HUES6 (cell line): ENCODE results near the gene KCNJ5.
"Not testable (repeated sequence)": the region's sequence is repeated elsewhere in the genome, so short reads cannot be mapped to it uniquely, and the experiment has no call there.

Experiments
- H3K27ac ChIP-seq: 2 replicates; pipeline ENCODE4 v1.7.0; 2013; ENCODE audit warnings: low read depth, mild to moderate bottlenecking, low read length, inconsistent platforms
- H3K27me3 ChIP-seq: 2 replicates; pipeline ENCODE4 v1.6.1; 2013; ENCODE audit warnings: low read length; ENCODE audit not compliant: control insufficient read depth, insufficient read depth
- H3K36me3 ChIP-seq: 2 replicates; pipeline ENCODE4 v1.6.1; 2013; ENCODE audit warnings: low read length; ENCODE audit not compliant: control insufficient read depth, insufficient read depth
- H3K4me1 ChIP-seq: 2 replicates; pipeline ENCODE4 v1.6.1; 2013; ENCODE audit warnings: low read length; ENCODE audit not compliant: control insufficient read depth, insufficient read depth
- H3K4me3 ChIP-seq: 2 replicates; pipeline ENCODE4 v1.5.1; 2013; ENCODE audit warnings: low read depth, low read length
- H3K9ac ChIP-seq: one replicate; pipeline ENCODE4 v1.6.1; 2013; ENCODE audit warnings: mild to moderate bottlenecking, low read length
- H3K9me3 ChIP-seq: 2 replicates; pipeline ENCODE4 v1.6.1; 2013; ENCODE audit warnings: low read depth, low read length; ENCODE audit not compliant: control insufficient read depth, insufficient read depth

Gene KCNJ5

DNA sequence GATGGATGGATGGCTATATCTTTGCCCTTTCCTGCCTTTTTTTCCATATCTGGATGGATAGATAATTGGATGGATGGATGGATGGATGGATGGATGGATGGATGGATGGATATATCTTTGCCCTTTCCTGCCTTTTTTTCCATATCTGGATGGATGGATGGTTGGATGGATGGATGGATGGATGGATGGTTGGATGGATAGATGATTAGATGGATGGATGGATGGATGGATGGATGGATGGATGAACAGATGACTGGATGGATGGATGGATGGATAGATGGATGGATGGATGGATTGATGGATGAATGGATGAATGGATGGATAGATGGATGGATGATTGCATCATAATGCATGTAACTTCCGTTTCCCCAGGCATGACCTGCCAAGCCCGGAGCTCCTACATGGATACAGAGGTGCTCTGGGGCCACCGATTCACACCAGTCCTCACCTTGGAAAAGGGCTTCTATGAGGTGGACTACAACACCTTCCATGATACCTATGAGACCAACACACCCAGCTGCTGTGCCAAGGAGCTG lies 24.9 kb downstream of the KCNJ5 start:
- Histone ChIP-seq H3K36me3 (no peaks in the 10 kb centered on the region), H3K9me3 (peaks cover 11% of the 10 kb centered on the region), H3K4me1 (0 out of 2 replicates have a peak, but pooled peaks cover 5% of the 10 kb centered on the region), H3K27ac (no peak overlapping the region), H3K27me3 (peaks cover 9% of the 10 kb centered on the region), H3K4me3 (no peak overlapping the region), H3K9ac (no peak overlapping the region)

DNA sequence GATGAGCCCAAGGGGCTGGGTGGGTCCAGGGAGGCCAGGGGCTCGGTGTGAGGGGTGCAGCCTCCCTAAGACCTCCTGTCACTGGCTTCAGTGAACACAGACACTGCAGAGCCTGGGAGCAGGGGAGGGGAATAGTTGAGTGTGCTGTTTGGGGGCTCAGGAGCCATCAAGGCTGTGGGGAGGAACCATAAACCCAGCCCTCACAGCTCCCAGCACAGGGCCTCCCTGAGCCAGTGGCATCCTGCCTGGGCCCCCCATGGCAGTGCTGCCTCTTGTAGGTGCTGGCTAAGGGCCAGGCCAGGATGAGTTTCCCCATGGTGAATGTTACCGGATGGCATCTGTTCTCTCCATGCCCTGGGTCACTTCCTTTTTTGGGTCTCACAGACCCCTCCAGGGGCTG lies 25.5 kb downstream of the KCNJ5 start:
- Histone ChIP-seq H3K9ac (no peak overlapping the region), H3K9me3 (peaks cover 6% of the 10 kb centered on the region; the same call in 1 of the 2 replicates)

DNA sequence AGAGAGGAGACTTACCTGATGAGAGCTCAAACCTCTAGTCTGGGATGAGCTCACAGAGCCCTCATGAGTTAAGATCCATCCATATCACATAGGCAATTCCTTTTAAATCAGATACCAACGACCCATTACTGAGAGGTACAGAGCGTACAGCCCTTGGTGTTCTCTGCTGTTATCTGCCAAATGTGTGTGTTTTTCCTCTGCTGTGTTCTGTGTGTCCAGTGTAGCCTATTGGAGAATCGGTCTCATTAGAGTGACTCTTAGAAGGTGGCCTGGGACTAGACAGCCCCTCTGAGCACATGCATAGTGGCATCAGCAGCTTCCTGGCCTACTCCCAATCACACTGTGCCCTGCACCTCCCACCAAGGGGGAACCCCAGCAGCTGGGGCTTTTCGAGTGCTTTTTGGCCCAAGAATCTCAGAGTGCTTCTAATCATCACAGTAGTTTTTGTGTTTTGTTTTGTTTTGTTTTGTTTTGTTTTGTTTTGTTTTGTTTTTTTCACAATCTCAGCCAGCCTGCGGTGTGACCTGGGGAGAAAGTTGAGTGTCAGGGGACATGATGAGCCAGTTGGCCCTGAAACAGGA lies 26.1 kb downstream of the KCNJ5 start:
- no peak overlapping the region for H3K27ac ChIP-seq
- no peak overlapping the region for H3K9ac ChIP-seq
- H3K36me3 ChIP-seq = no peaks in the 10 kb centered on the region
- 0 out of 2 replicates have a peak, but pooled peaks cover 5% of the 10 kb centered on the region for H3K4me1 ChIP-seq
- H3K27me3 ChIP-seq = peaks cover 6% of the 10 kb centered on the region
- peaks cover under 1% of the 10 kb centered on the region; the same call in 1 of the 2 replicates for H3K9me3 ChIP-seq
- H3K4me3 ChIP-seq = no peak overlapping the region

More for the DNA sequence above, 25.5 kb downstream of the KCNJ5 start:
- Histone ChIP-seq H3K27me3 (peaks cover 7% of the 10 kb centered on the region), H3K36me3 (no peaks in the 10 kb centered on the region), H3K27ac (no peak overlapping the region), H3K4me3 (no peak overlapping the region), H3K4me1 (0 out of 2 replicates have a peak, but pooled peaks cover 5% of the 10 kb centered on the region)

DNA sequence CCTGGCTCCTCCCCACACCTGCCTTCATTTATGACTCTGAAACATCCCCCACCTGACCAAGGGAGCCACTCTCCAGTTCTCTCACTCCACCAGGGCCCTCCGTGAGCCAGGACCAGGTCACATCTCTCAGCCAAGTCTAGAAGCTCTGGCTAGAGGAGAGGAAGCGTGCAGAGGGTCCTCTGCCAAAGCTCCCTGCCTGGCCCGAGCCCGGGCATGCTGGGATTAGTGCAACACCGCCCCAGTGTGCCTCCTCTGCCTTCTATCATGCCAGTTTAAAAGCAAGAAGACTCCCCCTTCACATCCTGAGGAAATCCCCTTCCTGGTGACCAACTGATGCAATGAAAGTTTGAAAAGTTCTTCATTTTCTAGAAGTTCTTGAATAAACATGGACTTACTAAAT lies 28.1 kb downstream of the KCNJ5 start:
- H3K9me3 ChIP-seq = no peaks in the 10 kb centered on the region
- H3K27me3 ChIP-seq = peaks cover 6% of the 10 kb centered on the region; the same call in 1 of the 2 replicates
- H3K9ac ChIP-seq = no peak overlapping the region
- no peak overlapping the region for H3K27ac ChIP-seq
- H3K4me1 ChIP-seq = 0 out of 2 replicates have a peak, but pooled peaks cover 5% of the 10 kb centered on the region
- H3K4me3 ChIP-seq = no peak overlapping the region
- H3K36me3 ChIP-seq = no peaks in the 10 kb centered on the region

DNA sequence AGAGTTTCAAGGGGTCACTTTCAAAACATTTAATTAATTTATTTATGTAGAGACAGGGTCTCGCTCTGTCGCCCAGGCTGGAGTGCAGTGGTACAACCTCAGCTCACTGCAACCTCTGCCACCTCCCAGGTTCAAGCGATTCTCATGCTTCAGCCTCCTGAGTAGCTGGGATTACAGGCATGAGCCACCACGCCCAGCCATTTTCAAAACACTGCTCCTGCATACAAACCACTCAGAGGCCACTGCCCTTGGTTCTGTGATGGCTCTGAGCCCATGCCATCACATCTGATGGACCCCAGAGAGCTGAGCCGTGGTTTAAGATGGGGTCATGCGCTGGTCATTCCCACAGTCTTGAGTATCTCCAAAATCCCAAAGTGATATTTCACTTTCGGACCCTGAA lies 28.5 kb downstream of the KCNJ5 start:
- H3K4me3 ChIP-seq, H3K4me1 ChIP-seq, H3K27ac ChIP-seq, H3K9me3 ChIP-seq, H3K27me3 ChIP-seq, H3K9ac ChIP-seq, H3K36me3 ChIP-seq: not testable (repeated sequence)

DNA sequence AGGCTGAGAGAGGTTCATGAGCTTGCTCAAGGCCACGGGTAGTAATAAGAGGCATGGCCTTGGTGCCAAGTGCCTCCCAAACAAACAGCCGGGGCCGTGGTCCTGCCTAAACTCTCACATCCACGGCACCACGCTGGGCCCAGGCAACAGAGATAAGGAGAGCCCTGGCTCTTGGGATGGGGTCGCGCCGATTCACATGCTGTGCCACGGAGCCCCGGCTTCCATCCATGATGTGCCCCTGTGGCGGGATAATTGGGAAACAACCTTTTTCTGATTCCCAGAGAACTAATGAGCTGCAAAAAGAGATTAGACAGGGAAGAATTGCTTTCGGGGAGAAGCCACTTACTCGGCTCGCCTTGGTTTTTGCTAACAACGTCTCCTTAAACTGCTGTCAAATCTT lies 29.5 kb downstream of the KCNJ5 start:
- Histone ChIP-seq H3K36me3 (no peaks in the 10 kb centered on the region), H3K9ac (no peak overlapping the region), H3K27me3 (peaks cover 18% of the 10 kb centered on the region; the same call in 1 of the 2 replicates), H3K4me3 (no peak overlapping the region), H3K4me1 (0 out of 2 replicates have a peak, but pooled peaks cover 12% of the 10 kb centered on the region), H3K27ac (no peak overlapping the region), H3K9me3 (no peaks in the 10 kb centered on the region)

DNA sequence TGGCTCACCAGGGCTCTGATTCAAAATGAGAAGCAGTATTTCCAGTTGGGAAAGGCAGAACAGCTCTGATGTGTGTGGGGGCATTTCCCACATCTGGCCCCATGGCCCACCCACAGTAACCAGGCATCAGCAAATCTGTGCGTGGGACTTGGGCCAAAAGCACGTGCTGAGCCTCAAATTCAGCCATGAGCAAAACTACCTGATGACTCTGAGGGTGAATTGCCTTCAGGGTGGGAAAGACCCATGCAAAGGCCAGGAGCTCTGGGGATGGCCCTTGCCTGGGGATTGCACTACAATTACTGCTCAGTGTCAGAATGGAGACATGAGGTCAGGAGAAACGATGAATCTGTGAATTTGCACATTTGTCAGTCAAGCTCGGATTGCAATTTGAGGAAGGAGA lies 30.6 kb downstream of the KCNJ5 start:
- no peak overlapping the region for H3K4me3 ChIP-seq
- H3K27ac ChIP-seq = no peak overlapping the region
- no peaks in the 10 kb centered on the region for H3K9me3 ChIP-seq
- H3K9ac ChIP-seq = no peak overlapping the region
- H3K4me1 ChIP-seq = peaks cover 15% of the 10 kb centered on the region; the same call in 1 of the 2 replicates
- H3K27me3 ChIP-seq = peaks cover 27% of the 10 kb centered on the region
- H3K36me3 ChIP-seq = no peaks in the 10 kb centered on the region

DNA sequence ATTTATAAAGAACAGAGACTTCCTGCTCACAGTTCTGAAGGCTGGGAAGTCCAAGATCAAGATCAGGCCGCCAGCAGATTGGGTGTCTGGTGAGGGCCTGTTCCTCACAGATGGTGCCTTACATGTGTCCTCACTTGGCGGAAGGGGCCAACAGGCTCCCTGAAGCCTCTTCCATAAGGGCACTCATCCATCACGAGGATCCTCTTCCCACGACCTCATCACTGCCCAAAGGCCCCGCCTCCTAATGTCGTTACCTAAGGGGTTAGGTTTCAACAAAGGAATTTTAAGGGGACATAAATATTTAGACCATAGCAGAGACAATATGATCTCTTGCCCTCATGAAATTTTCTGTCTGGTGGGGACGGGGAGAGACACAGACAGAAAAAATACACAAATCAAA lies 32.9 kb downstream of the KCNJ5 start:
- H3K27ac ChIP-seq = no peak overlapping the region
- H3K4me1 ChIP-seq = peaks cover 23% of the 10 kb centered on the region
- no peak overlapping the region for H3K9ac ChIP-seq
- no peak overlapping the region for H3K4me3 ChIP-seq
- no peaks in the 10 kb centered on the region for H3K36me3 ChIP-seq
- H3K9me3 ChIP-seq = no peaks in the 10 kb centered on the region
- H3K27me3 ChIP-seq = peaks cover 45% of the 10 kb centered on the region

DNA sequence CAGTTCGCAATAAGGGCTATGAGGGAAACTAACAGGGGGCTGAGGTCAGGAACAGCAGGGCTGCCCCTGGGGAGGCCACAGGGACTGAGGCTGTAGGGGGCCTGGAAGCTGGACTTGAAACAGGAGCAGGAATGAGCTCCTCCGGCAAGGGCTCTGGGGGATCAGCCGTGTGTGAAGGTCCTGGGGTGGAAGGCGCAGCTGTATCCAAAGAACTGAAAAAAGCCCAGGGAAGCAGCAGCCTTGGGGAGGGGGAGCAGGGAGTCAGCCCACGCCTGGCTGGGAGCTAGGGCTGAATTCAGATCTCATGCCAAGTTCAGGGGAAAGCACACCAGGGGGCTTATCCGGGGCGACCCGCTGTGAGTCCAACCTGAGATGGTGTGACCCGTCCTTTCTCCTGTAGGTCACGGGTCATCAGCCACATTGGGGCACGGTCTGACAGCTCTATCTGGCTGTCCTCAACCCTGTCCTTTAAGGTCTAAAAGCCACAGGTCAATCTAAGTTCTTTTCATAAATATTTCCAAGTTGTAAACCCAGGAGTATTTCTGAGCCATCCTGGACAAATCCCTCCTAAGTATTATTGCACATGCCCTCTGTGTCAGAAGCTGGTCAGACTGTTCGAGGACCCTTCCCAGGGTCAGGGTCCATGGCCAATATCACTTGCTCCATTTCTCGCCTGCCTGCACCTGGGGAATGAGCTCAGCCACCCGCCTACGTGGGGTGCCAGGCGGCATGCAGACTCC lies 33.5 kb downstream of the KCNJ5 start:
- Histone ChIP-seq H3K27ac (no peak overlapping the region), H3K4me1 (peaks cover 28% of the 10 kb centered on the region), H3K27me3 (peaks cover 50% of the 10 kb centered on the region), H3K4me3 (no peak overlapping the region), H3K9ac (no peak overlapping the region), H3K9me3 (no peaks in the 10 kb centered on the region), H3K36me3 (no peaks in the 10 kb centered on the region)

DNA sequence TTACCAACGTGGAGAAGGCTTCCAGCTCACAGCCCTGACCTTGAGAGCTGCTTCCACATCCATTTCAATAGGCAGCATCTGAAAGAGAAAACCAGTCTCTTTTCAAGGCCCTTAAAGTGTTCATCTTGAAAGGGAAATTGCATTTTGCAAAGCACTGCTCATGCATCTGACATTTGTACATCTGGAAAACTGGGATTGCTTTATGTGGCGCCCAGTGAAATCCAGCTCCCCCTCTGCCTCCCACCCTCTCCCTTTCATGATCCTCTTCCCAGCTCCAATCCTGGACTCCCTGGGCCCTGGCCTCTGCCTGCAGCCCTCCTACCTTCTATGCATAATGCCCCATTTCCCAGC lies 34.1 kb downstream of the KCNJ5 start:
- no peaks in the 10 kb centered on the region for H3K36me3 ChIP-seq
- H3K9me3 ChIP-seq = no peaks in the 10 kb centered on the region
- no peak overlapping the region for H3K4me3 ChIP-seq
- H3K4me1 ChIP-seq = peaks cover 33% of the 10 kb centered on the region
- H3K9ac ChIP-seq = no peak overlapping the region
- H3K27me3 ChIP-seq = peaks cover 55% of the 10 kb centered on the region
- no peak overlapping the region for H3K27ac ChIP-seq

DNA sequence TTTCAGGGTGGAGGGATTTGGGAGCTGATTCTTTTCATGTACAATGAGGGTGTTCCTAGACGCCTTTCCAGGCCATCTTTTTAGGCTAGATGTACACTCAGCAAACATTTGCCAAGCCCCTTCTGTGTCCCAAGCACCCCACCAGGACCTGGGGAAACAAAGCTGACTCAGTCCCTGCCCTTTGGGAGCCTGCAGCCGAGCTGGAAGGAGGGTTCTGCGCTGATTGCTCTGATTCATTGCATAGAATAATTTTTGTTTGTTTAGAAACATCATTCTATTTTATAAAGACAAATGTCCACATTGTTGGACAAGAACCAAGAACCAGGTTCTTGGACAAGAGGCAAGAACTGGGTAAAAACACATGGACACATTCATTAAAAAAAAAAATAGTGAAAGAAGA lies 34.8 kb downstream of the KCNJ5 start:
- Histone ChIP-seq H3K9ac (no peak overlapping the region), H3K36me3 (no peaks in the 10 kb centered on the region), H3K4me1 (peaks cover 33% of the 10 kb centered on the region), H3K4me3 (no peak overlapping the region), H3K27me3 (peaks cover 56% of the 10 kb centered on the region), H3K9me3 (no peaks in the 10 kb centered on the region), H3K27ac (no peak overlapping the region)
